ENCODE data around the gene CRADD. TPM values are rescaled to one million over a fixed set of nuclear protein-coding genes. Genes with fewer than 3 reads are reported as not detected.

The CRADD gene
- total and polyA plus RNA-seq, 2 donors (not counting 3 experiments of a cell fraction or from before 2014, with no cell fraction given): 11.7 to 14.5 TPM

- intact Hi-C loops (cut with micrococcal nuclease) (no loop called here), dilution Hi-C loops (cut with MboI; ENCODE audit: extremely low pct_ligation_motif_present, low sequenced_read_pairs) (no loop called here)
- ChIA-PET CTCF (interaction anchor here (0.9 kb wide), 1 partner anchor 11 kb away, joined by 3 read pairs; no protein-coding TSS in a partner anchor), POLR2A (no interaction called here)
- no peaks in the 10 kb centered on the region for H3K79me2 ChIP-seq (ENCODE audit: control insufficient read depth, insufficient read depth, low read length)
- H3K9ac ChIP-seq (replicated peaks; ENCODE audit: extremely low read depth, insufficient read depth, low read length): no peak overlapping the region
- no peak overlapping the region for H3K4me2 ChIP-seq (ENCODE audit: insufficient read depth, low read length)
- H3K27ac ChIP-seq (ENCODE audit: insufficient read depth, low read depth, low read length): no peak overlapping the region
- no peaks in the 10 kb centered on the region for H4K20me1 ChIP-seq (replicated peaks; ENCODE audit: control insufficient read depth, extremely low read depth, insufficient read depth, low read length)
- H3K9me3 ChIP-seq (replicated peaks; ENCODE audit: control insufficient read depth, insufficient read depth, low read length): no peaks in the 10 kb centered on the region
- no peak overlapping the region for H3K4me3 ChIP-seq (replicated peaks in 1 of 3; ENCODE audit: insufficient read depth in 1 of 3, low read depth in 1 of 3, low read length in 3 of 3)
- no peak for DNase-seq (ENCODE audit: low read depth, low spot score)
- no peaks in the 10 kb centered on the region for H3K9me1 ChIP-seq (replicated peaks; ENCODE audit: control insufficient read depth, extremely low read depth, insufficient read depth, low read length)
- no peaks in the 10 kb centered on the region for H3K27me3 ChIP-seq (ENCODE audit: control insufficient read depth in 2 of 2, insufficient read depth in 2 of 2, low read length in 2 of 2)
- no peak for FAIRE-seq
- H3K4me1 ChIP-seq (ENCODE audit: control insufficient read depth, extremely low read depth, insufficient read depth, low read length): no peaks in the 10 kb centered on the region
- no peaks in the 10 kb centered on the region for H3K36me3 ChIP-seq (ENCODE audit: control insufficient read depth in 2 of 2, extremely low read depth in 1 of 2, insufficient read depth in 2 of 2, low read length in 2 of 2)
- BruUV-seq (replicated peaks): no TSS peak
- no peak overlapping the region for H2AFZ ChIP-seq (ENCODE audit: low read depth, low read length)
- TF ChIP-seq MYC (IDR thresholded peaks at IDR 0.05; ENCODE audit: low read depth, low read length) (no peak), JUN (IDR thresholded peaks at IDR 0.05; ENCODE audit: borderline replicate concordance, insufficient read depth, insufficient read length, low read depth) (no peak), POLR2AphosphoS5 (IDR thresholded peaks at IDR 0.05; ENCODE audit: insufficient read depth, low read depth, low read length) (no peak), EZH2 (IDR thresholded peaks at IDR 0.05; ENCODE audit: borderline replicate concordance, low read depth, low read length, severe bottlenecking) (no peak), POLR2A (IDR thresholded peaks at IDR 0.05; ENCODE audit: low read depth, low read length) (no peak), GATA2 (IDR thresholded peaks at IDR 0.05; ENCODE audit: insufficient read depth, insufficient read length, low read depth, low read length) (no peak), CTCF (IDR thresholded peaks at IDR 0.05; ENCODE audit: extremely low read depth in 1 of 2, insufficient read depth in 1 of 2, low read depth in 1 of 2, low read length in 2 of 2) (no peak)
Observed at GRCh38 chr12:93827179-93827578, 150.0 kb downstream of the CRADD start.
